ENCODE measurements around the gene NDUFB5. TPM values are rescaled to one million over a fixed set of nuclear protein-coding genes. Genes with fewer than 3 reads are reported as not detected.

Gene NDUFB5
- total and polyA plus RNA-seq, 10 of the 15 experiments (the other 5 are each of a cell fraction or from before 2014, with no cell fraction given): 82.0 to 320 (median 126) TPM

DNA sequence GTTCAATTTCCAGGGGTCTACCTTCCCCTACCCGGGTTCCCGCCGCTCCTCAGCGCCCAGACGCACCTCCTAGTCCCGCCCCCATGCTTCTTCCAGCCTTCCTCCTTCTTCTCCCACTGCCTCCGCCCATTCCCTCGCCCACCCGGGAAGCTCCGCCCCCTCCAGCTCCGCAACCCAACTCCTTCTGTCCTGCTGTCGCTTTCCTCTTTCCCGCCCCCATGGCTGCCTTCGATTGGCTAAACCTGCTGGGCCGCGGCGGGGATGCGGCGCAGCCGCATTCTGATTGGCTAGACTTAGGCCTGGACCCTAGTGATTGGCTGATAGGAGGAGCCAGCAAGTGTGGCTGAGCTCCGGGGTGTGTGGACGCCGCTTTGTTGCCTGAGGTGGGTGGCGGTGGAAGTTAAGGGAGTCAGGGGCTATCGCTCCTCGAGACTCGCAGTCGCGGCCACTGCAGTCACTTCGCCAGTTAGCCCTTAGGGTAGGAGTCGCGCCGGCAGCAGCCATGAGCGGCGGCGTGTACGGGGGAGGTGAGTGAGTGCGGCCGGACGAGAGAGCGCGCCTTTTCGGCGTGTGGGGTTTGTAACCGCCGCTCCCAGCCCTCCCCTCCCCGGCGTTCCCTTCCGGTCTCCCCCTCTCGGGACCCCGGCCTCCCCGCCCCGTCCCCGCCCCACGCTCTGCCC, 41.9 kb upstream of the NDUFB5 start, which contains the start of gene ACTL6A (continued):
- TF ChIP-seq ZNF687 (IDR thresholded peaks at IDR 0.05) (no peak), NRF1 (conservative IDR thresholded peaks at IDR 0.05; ENCODE audit: low read depth, low read length) (no peak), JUND (IDR thresholded peaks at IDR 0.05; ENCODE audit: low read depth, low read length) (no peak), CREB1 (IDR thresholded peaks at IDR 0.05; ENCODE audit: low read depth) (peak; percentile 86), STAT3 (IDR thresholded peaks at IDR 0.05; ENCODE audit: low read depth, low read length) (no peak), NBN (IDR thresholded peaks at IDR 0.05) (peak; percentile 93), POLR2A (IDR thresholded peaks at IDR 0.05; ENCODE audit: low read depth, low read length) (peak; percentile 92), E4F1 (IDR thresholded peaks at IDR 0.05; ENCODE audit: borderline replicate concordance, partially characterized antibody) (peak; percentile 43), MXI1 (IDR thresholded peaks at IDR 0.05; ENCODE audit: low read depth, low read length) (peak; percentile 83), KDM1A (IDR thresholded peaks at IDR 0.05; ENCODE audit: borderline replicate concordance) (no peak), POLR2AphosphoS5 (IDR thresholded peaks at IDR 0.05; ENCODE audit: low read length) (peak; percentile 79), SPI1 (IDR thresholded peaks at IDR 0.05; ENCODE audit: borderline replicate concordance, insufficient read depth, low read depth, low read length) (peak; percentile 40; the same call in 1 of the 2 replicates), BCL11A (IDR thresholded peaks at IDR 0.05; ENCODE audit: low read depth, low read length) (no peak), IRF5 (IDR thresholded peaks at IDR 0.05; ENCODE audit: borderline replicate concordance) (no peak), TAF1 (IDR thresholded peaks at IDR 0.05; ENCODE audit: borderline replicate concordance, low read depth, low read length) (peak; percentile 76), ZNF274 (IDR thresholded peaks at IDR 0.05; ENCODE audit: insufficient read depth, insufficient read length) (no peak)
- TF ChIP-seq, protein P1, sequence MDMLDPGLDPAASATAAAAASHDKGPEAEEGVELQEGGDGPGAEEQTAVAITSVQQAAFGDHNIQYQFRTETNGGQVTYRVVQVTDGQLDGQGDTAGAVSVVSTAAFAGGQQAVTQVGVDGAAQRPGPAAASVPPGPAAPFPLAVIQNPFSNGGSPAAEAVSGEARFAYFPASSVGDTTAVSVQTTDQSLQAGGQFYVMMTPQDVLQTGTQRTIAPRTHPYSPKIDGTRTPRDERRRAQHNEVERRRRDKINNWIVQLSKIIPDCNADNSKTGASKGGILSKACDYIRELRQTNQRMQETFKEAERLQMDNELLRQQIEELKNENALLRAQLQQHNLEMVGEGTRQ (IDR thresholded peaks at IDR 0.05; ENCODE audit: borderline replicate concordance, low read depth, low read length): no peak
- TF ChIP-seq, protein P2, sequence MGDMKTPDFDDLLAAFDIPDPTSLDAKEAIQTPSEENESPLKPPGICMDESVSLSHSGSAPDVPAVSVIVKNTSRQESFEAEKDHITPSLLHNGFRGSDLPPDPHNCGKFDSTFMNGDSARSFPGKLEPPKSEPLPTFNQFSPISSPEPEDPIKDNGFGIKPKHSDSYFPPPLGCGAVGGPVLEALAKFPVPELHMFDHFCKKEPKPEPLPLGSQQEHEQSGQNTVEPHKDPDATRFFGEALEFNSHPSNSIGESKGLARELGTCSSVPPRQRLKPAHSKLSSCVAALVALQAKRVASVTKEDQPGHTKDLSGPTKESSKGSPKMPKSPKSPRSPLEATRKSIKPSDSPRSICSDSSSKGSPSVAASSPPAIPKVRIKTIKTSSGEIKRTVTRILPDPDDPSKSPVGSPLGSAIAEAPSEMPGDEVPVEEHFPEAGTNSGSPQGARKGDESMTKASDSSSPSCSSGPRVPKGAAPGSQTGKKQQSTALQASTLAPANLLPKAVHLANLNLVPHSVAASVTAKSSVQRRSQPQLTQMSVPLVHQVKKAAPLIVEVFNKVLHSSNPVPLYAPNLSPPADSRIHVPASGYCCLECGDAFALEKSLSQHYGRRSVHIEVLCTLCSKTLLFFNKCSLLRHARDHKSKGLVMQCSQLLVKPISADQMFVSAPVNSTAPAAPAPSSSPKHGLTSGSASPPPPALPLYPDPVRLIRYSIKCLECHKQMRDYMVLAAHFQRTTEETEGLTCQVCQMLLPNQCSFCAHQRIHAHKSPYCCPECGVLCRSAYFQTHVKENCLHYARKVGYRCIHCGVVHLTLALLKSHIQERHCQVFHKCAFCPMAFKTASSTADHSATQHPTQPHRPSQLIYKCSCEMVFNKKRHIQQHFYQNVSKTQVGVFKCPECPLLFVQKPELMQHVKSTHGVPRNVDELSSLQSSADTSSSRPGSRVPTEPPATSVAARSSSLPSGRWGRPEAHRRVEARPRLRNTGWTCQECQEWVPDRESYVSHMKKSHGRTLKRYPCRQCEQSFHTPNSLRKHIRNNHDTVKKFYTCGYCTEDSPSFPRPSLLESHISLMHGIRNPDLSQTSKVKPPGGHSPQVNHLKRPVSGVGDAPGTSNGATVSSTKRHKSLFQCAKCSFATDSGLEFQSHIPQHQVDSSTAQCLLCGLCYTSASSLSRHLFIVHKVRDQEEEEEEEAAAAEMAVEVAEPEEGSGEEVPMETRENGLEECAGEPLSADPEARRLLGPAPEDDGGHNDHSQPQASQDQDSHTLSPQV (IDR thresholded peaks at IDR 0.05): no peak
